Heart right ventricle (tissue), 16 donors: Measurements from ENCODE around the gene ZCCHC14. TPM values are rescaled to one million over a fixed set of nuclear protein-coding genes. Genes with fewer than 3 reads are reported as not detected.

Experiments
- ATAC-seq, 8 donors: fragments of 200-7000 bp; cut with Tn5 transposase; one replicate each; pipeline ENCODE4 v1.9.1; 2020; ENCODE audit warnings: mild to moderate bottlenecking in 8 of 8, moderate library complexity in 8 of 8, moderate number of reproducible peaks in 1 of 8
- DNase-seq, 2 donors: peaks; one replicate each; pipeline ENCODE4 v3.0.0-alpha.2; 2020
- H3K27ac ChIP-seq, 10 donors: fragments of 200-600 bp; sonication (generic) in 2 of 10; one replicate each; pipeline versions ENCODE4 v1.5.0 to v1.8.0; 2020 to 2022; ENCODE audit warnings: mild to moderate bottlenecking in 3 of 10
- H3K27me3 ChIP-seq, 7 donors: fragments of 200-600 bp; one replicate each; pipeline ENCODE4 v1.8.0; 2021 to 2022; ENCODE audit warnings: mild to moderate bottlenecking in 2 of 7
- H3K36me3 ChIP-seq, 9 donors: fragments of 200-600 bp; sonication (generic) in 1 of 9; one replicate each; pipeline versions ENCODE4 v1.5.0 to v1.8.0; 2020 to 2022; ENCODE audit warnings: mild to moderate bottlenecking in 2 of 9
- H3K4me1 ChIP-seq, 9 donors: fragments of 200-600 bp; sonication (generic) in 1 of 9; one replicate each; pipeline versions ENCODE4 v1.5.0 to v1.8.0; 2020 to 2022; ENCODE audit warnings: mild to moderate bottlenecking in 4 of 9
- H3K4me3 ChIP-seq, 10 donors: fragments of 200-600 bp; sonication (generic) in 2 of 10; one replicate each; pipeline versions ENCODE4 v1.5.0 to v1.8.0; 2020 to 2022; ENCODE audit warnings: mild to moderate bottlenecking in 7 of 10, moderate library complexity in 2 of 10
- H3K9me3 ChIP-seq, 11 donors: fragments of 200-600 bp in 10 of 11; sonication (generic) in 2 of 11; one replicate each; pipeline versions ENCODE4 v1.5.0 to v1.8.0; 2013 to 2022; ENCODE audit warnings: mild to moderate bottlenecking in 2 of 11, control low read depth in 1 of 11, moderate library complexity in 1 of 11
- CTCF ChIP-seq, 9 donors: fragments of 200-600 bp; sonication (generic) in 2 of 9; IDR thresholded peaks; one replicate each; pipeline versions ENCODE4 v1.5.0 to v1.8.0; 2021 to 2022; ENCODE audit warnings: antibody characterized with exemption in 9 of 9, mild to moderate bottlenecking in 5 of 9, moderate library complexity in 1 of 9
- WGBS, 2 donors: extraction: QIAGEN DNeasy Blood & Tissue Kit; methylation state at CpG; one replicate each; pipeline ENCODE4 v1.1.7; 2013; ENCODE audit warnings: inconsistent platforms in 1 of 2; 5-methylcytosine and 5-hydroxymethylcytosine counted together
- intact Hi-C, 10 donors: fragments of 100-400 bp; cut with DNase I; formaldehyde crosslinking; loops; one replicate each; pipeline versions ENCODE4 v1.11.1 to v1.14.2; 2022
- polyA plus RNA-seq, 2 donors: library from polyadenylated mRNA; stranded (reverse); fragments of 200-250 nt; gene quantifications; one replicate each; pipeline ENCODE4 v1.2.3, GENCODE V29; 2013
- total RNA-seq, 10 donors: library from RNA; stranded (reverse); fragmentation: NEBNext Ultra II Directional in 3 of 10; extraction: Animal tissue kit (Norgen Biotek cat#: 25700) in 3 of 10; gene quantifications; one replicate each; pipeline versions ENCODE4 v1.2.1 to v1.2.4, GENCODE V29; 2021 to 2023
- donor health status: Arrhythmogenic right ventricular cardiomyopathy.
- donor health status: ischemic (EF 13 %, LVEDD 7.1; RV severe dilation, severe dysfunction).
- donor health status: healthy with polysubstance abuse.
- donor health status: DM: no; HTN: yes; CAD: no.
- donor health status: DM: no; HTN: no; CAD: no.
- donor health status: ischemic (EF 25% LVEDD 6.9; RV normal size, moderate dysfunction).
- donor health status: ischemic (EF 25% LVEDD 5.7; RV mildly dilated, moderate dysfunction).
- donor health status: healthy.
- donor health status: DM: yes; HTN: yes; CAD: no.
- donor health status: Ischemic cardiomyopathy.
- donor health status: ischemic (EF 35%, LVEDD 5.7; RV mildly dilated, moderate dysfunction).
- donor health status: nonischemic (EF 11% LVEDD 7.7; RV severe dilation, severe dysfunction).
- donor health status: DM: yes; HTN: yes; CAD: no.
- donor health status: PGD.
- donor health status: ischemic (EF 29% LVEDD 5.4; RV normal size, mild dysfunction).
- donor health status: nonischemic (EF 23%, LVEDD 6.1; RV moderate dilation, normal function).

Gene ZCCHC14
- total and polyA plus RNA-seq, 12 donors: 4.5 to 19.3 (median 15.7) TPM

DNA sequence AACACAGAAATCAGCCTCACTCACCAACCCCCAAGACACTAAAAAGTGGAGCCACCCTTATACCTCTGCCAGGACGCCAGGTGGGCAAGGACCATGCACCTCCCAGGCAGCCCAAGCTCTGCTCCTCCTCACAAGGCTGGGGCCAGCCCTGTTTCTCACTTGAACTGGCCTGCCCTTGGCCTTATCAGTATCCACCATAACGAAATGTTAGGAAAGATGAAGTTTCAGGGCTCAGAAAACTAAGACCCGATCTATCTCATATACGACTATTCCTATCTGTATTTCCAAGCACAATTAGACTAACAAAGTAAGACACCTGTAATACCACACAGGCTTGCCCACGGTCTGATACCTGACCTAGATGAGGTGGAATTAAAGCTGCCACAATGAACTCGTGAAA lies 116.2 kb downstream of the ZCCHC14 start:
- H3K27me3 ChIP-seq: peaks cover 0 to 18% (median 0%) of the 10 kb centered on the region in 7 donors
- intact Hi-C loops: no loop called here
- H3K4me3 ChIP-seq: no peak overlapping the region
- peak overlapping the region in 7 of 10 donors; percentile 77 to 89 (median 84) for H3K27ac ChIP-seq
- ATAC-seq: no peak
- peaks cover 3 to 81% (median 58%) of the 10 kb centered on the region in 9 donors for H3K4me1 ChIP-seq
- DNase-seq: no peak
- TF ChIP-seq CTCF (IDR thresholded peaks at IDR 0.05): no peak
- H3K9me3 ChIP-seq: no peaks in the 10 kb centered on the region
- peaks cover 0 to 13% (median 0%) of the 10 kb centered on the region in 9 donors for H3K36me3 ChIP-seq
- WGBS, 2 donors: 87 to 88% methylated on average over 6 of the region's 6 CpGs

GRCh38 chr16:87375426-87376135 lies 117.2 kb downstream of the ZCCHC14 start:
- no peak for TF ChIP-seq CTCF (IDR thresholded peaks at IDR 0.05)
- Histone ChIP-seq H3K27ac (peak overlapping the region; percentile 5 to 89 (median 79)), H3K9me3 (no peaks in the 10 kb centered on the region), H3K4me1 (peaks cover 6 to 81% (median 57%) of the 10 kb centered on the region in 9 donors), H3K4me3 (no peak overlapping the region), H3K36me3 (peaks cover 0 to 13% (median 0%) of the 10 kb centered on the region in 9 donors), H3K27me3 (peaks cover 0 to 29% (median 0%) of the 10 kb centered on the region in 7 donors)
- WGBS, 2 donors: 64% methylated on average over 9 of the region's 9 CpGs
- ATAC-seq (peak; percentile 62 to 88 (median 68)), DNase-seq (no peak)
- intact Hi-C loops: no loop called here

DNA sequence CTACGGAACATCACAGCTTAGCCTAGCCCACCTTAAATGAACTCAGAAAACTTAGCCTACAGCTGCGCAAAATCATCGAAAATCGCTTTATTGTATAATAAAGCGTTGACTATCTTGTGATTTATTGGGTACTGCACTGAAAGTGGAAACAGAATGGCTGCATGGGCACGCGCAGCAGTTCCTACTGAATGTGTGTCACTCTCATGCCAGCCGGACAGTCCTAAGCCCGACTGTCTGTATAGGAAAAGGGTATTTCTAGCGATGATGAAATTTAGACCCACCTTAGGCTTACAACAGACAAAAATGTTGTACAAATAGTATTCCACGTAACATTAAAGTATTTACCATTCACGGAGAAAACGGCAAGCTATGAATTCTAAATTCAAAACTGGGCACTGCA lies 118.5 kb downstream of the ZCCHC14 start:
- Histone ChIP-seq H3K4me1 (peaks cover 8 to 82% (median 59%) of the 10 kb centered on the region in 9 donors), H3K9me3 (no peaks in the 10 kb centered on the region), H3K4me3 (no peak overlapping the region), H3K27ac (peak overlapping the region in 1 of 10 donors; percentile 89), H3K36me3 (peaks cover 0 to 13% (median 0%) of the 10 kb centered on the region in 9 donors), H3K27me3 (peaks cover 0 to 41% (median 0%) of the 10 kb centered on the region in 7 donors)
- ATAC-seq: no peak
- 92 to 97% methylated on average over 13 of the region's 13 CpGs for WGBS, 2 donors
- no peak for DNase-seq
- intact Hi-C loops: no loop called here
- no peak for TF ChIP-seq CTCF (IDR thresholded peaks at IDR 0.05)

GRCh38 chr16:87372305-87372704 lies 120.5 kb downstream of the ZCCHC14 start:
- no peak overlapping the region for H3K4me3 ChIP-seq
- intact Hi-C loops: no loop called here
- no peaks in the 10 kb centered on the region for H3K9me3 ChIP-seq
- DNase-seq (no peak), ATAC-seq (no peak)
- peaks cover 8 to 83% (median 67%) of the 10 kb centered on the region in 9 donors for H3K4me1 ChIP-seq
- TF ChIP-seq CTCF (IDR thresholded peaks at IDR 0.05): no peak
- H3K27ac ChIP-seq: peak overlapping the region in 2 of 10 donors; percentile 65 to 68
- H3K36me3 ChIP-seq: peaks cover 0 to 7% (median 0%) of the 10 kb centered on the region in 9 donors
- peaks cover 0 to 51% (median 0%) of the 10 kb centered on the region in 7 donors for H3K27me3 ChIP-seq
- WGBS, 2 donors: 91 to 96% methylated on average over 4 of the region's 4 CpGs
